ENCODE measurements around the gene STK11IP. TPM values are rescaled to one million over a fixed set of nuclear protein-coding genes. Genes with fewer than 3 reads are reported as not detected.

The STK11IP gene
- total RNA-seq = 10 to 100 TPM; 25.3 to 68.0 (median 29.2) TPM

- H3K4me3 ChIP-seq = peak within 1 kb of the TSS; percentile 58
- peaks cover 15% of the 10 kb centered on the region for H3K4me1 ChIP-seq
- peak; percentile 98 for DNase-seq (ENCODE audit: low spot score in 2 of 2)
- no peaks in the 10 kb centered on the region for H3K27me3 ChIP-seq
- under 1% methylated on average over 49 of the region's 57 CpGs for WGBS
- no peaks in the 10 kb centered on the region for H3K9me3 ChIP-seq
- TF ChIP-seq CTCF (IDR thresholded peaks at IDR 0.05) = no peak
- TF ChIP-seq POLR2A (IDR thresholded peaks at IDR 0.05) = peak in 1 of 2 donors; percentile 37
- peak in 2 of 3 donors; percentile 39 to 54 for TF ChIP-seq POLR2AphosphoS5 (IDR thresholded peaks at IDR 0.05)
- H3K27ac ChIP-seq = peak within 1 kb of the TSS; percentile 65
- peaks cover 17% of the 10 kb centered on the region for H3K36me3 ChIP-seq
These were observed at the start of gene STK11IP for GRCh38 chr2:219597552-219598307. STK11IP (plus strand) TSS chr2:219597857; CDS start chr2:219598120, 263 bp downstream.

GRCh38 chr2:219548990-219549389, 48.7 kb upstream of the STK11IP start:
- no peak for DNase-seq (ENCODE audit: low spot score in 2 of 2)
- peaks cover 28% of the 10 kb centered on the region for H3K4me1 ChIP-seq
- H3K36me3 ChIP-seq = no peaks in the 10 kb centered on the region
- H3K27me3 ChIP-seq = peaks cover 24% of the 10 kb centered on the region
- no peak overlapping the region for H3K4me3 ChIP-seq
- 95% methylated on average over 16 of the region's 18 CpGs for WGBS
- H3K27ac ChIP-seq = no peak overlapping the region
- H3K9me3 ChIP-seq = no peaks in the 10 kb centered on the region
- no peak for TF ChIP-seq CTCF (IDR thresholded peaks at IDR 0.05)
- TF ChIP-seq EP300 (IDR thresholded peaks at IDR 0.05) = no peak

- Histone ChIP-seq H3K4me1 (peaks cover 22% of the 10 kb centered on the region), H3K36me3 (no peaks in the 10 kb centered on the region), H3K27ac (no peak overlapping the region), H3K4me3 (no peak overlapping the region), H3K9me3 (no peaks in the 10 kb centered on the region), H3K27me3 (peaks cover 25% of the 10 kb centered on the region)
- TF ChIP-seq EP300 (IDR thresholded peaks at IDR 0.05) = no peak
- TF ChIP-seq POLR2A (IDR thresholded peaks at IDR 0.05) = no peak
- no peak for TF ChIP-seq POLR2AphosphoS5 (IDR thresholded peaks at IDR 0.05)
- no peak for TF ChIP-seq CTCF (IDR thresholded peaks at IDR 0.05)
- DNase-seq (ENCODE audit: low spot score in 2 of 2) = no peak
- WGBS = 75% methylated on average over 2 of the region's 9 CpGs
These were observed 48.0 kb upstream of the STK11IP start for GRCh38 chr2:219549619-219550018.

GRCh38 chr2:219551441-219552381, 45.9 kb upstream of the STK11IP start:
- peaks cover 4% of the 10 kb centered on the region for H3K36me3 ChIP-seq
- peaks cover 22% of the 10 kb centered on the region for H3K4me1 ChIP-seq
- no peak overlapping the region for H3K27ac ChIP-seq
- TF ChIP-seq EP300 (IDR thresholded peaks at IDR 0.05) (no peak), POLR2A (IDR thresholded peaks at IDR 0.05) (no peak), POLR2AphosphoS5 (IDR thresholded peaks at IDR 0.05) (no peak), CTCF (IDR thresholded peaks at IDR 0.05) (no peak)
- WGBS = 6% methylated on average over 33 of the region's 54 CpGs
- peak overlapping the region; percentile 70 for H3K4me3 ChIP-seq
- H3K27me3 ChIP-seq = peaks cover 25% of the 10 kb centered on the region
- DNase-seq (ENCODE audit: low spot score in 2 of 2) = no peak
- H3K9me3 ChIP-seq = no peaks in the 10 kb centered on the region

Data from suprapubic skin (tissue), 4 donors.